Lung (tissue), 12 donors: ENCODE data around the gene OR14C36. TPM values are rescaled to one million over a fixed set of nuclear protein-coding genes. Genes with fewer than 3 reads are reported as not detected.

Experiments used
- ATAC-seq: fragments of 200-7000 bp; cut with Tn5 transposase; one replicate; pipeline ENCODE4 v1.9.1; 2020; ENCODE audit warnings: moderate number of reproducible peaks; ENCODE audit not compliant: insufficient read depth, low FRiP score
- DNase-seq, 3 donors: peaks; one replicate each; pipeline ENCODE4 v3.0.0-alpha.2; 2013 to 2017
- H3K27ac ChIP-seq, 2 donors: one replicate each; pipeline ENCODE4 v1.5.1; 2013; ENCODE audit warnings: mild to moderate bottlenecking in 2 of 2, moderate library complexity in 2 of 2, control low read depth in 1 of 2, inconsistent platforms in 1 of 2, low read depth in 1 of 2, low read length in 1 of 2
- H3K27me3 ChIP-seq, 3 donors: one replicate each; pipeline ENCODE4 v1.5.1; 2013; ENCODE audit warnings: low read length in 2 of 3; ENCODE audit not compliant: control insufficient read depth in 3 of 3, insufficient read depth in 3 of 3
- H3K36me3 ChIP-seq, 4 donors: one replicate each; pipeline ENCODE4 v1.5.1; 2013; ENCODE audit warnings: low read length in 4 of 4, mild to moderate bottlenecking in 1 of 4, moderate library complexity in 1 of 4; ENCODE audit not compliant: control insufficient read depth in 4 of 4, insufficient read depth in 4 of 4
- H3K4me1 ChIP-seq, 5 donors: one replicate each; pipeline ENCODE4 v1.5.1; 2013; ENCODE audit warnings: low read length in 5 of 5, mild to moderate bottlenecking in 2 of 5, moderate library complexity in 1 of 5; ENCODE audit not compliant: control insufficient read depth in 5 of 5, insufficient read depth in 5 of 5
- H3K4me3 ChIP-seq: one replicate; pipeline ENCODE4 v1.5.1; 2013; ENCODE audit warnings: mild to moderate bottlenecking, control low read depth, moderate library complexity
- H3K9ac ChIP-seq, 2 donors: one replicate each; pipeline ENCODE4 v1.5.1; 2013; ENCODE audit warnings: low read length in 2 of 2, control low read depth in 1 of 2; ENCODE audit not compliant: insufficient read depth in 1 of 2
- H3K9me3 ChIP-seq, 4 donors: one replicate each; pipeline ENCODE4 v1.5.1; 2013; ENCODE audit warnings: low read length in 3 of 4, mild to moderate bottlenecking in 1 of 4, moderate library complexity in 1 of 4; ENCODE audit not compliant: control insufficient read depth in 4 of 4, insufficient read depth in 3 of 4
- WGBS, 2 donors: extraction: QIAGEN DNeasy Blood & Tissue Kit; methylation state at CpG; one replicate each; pipeline ENCODE4 v1.1.7; 2013; 5-methylcytosine and 5-hydroxymethylcytosine counted together
- polyA plus RNA-seq, 2 donors: library from polyadenylated mRNA; stranded (reverse); fragments of 200-250 nt; gene quantifications; one replicate each; pipeline ENCODE4 v1.2.1, GENCODE V29; 2013
- total RNA-seq, 2 donors: library from RNA; depleted of rRNA in 1 of 2; stranded (reverse); fragments of >200 nt in 1 of 2; gene quantifications; one replicate each; pipeline ENCODE4 v1.2.1, GENCODE V29; 2014 to 2021
- TF ChIP-seq, protein P1 (sequence below): IDR thresholded peaks from 2 replicates; pipeline ENCODE4 v1.5.1; 2012; ENCODE audit warnings: mild to moderate bottlenecking; ENCODE audit errors: control extremely low read depth, extremely low read depth
- donor health status: control.
- donor health status: control.
- donor health status: Bipolar disorder and iron deficiency.
- donor health status: healthy.
- donor health status: DM: yes; HTN: yes; CAD: no.

The OR14C36 gene
- total and polyA plus RNA-seq, 4 donors, result not detected

DNA sequence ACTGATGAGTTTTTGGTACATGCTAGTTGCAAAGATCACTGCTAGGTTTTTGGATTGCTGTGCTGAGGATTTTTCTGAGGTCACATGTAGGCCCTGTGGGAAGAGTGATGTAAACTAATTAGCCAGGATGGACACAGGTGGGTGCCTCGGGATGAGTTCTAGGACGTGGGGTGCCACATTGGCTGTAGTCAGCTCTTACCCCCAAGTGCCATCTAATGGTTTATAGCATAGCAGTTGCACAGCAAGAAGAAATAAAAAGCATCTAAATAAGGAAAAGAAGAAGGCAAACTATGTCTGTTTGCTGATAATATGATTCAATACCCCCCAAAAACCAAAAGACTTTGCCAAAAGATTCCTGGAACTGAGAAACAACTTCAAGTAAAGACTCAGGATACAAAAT lies 44.5 kb downstream of the OR14C36 start:
- no peak overlapping the region for H3K27ac ChIP-seq
- no peaks in the 10 kb centered on the region for H3K27me3 ChIP-seq
- H3K4me3 ChIP-seq, result no peak overlapping the region
- no peak overlapping the region for H3K9ac ChIP-seq
- ATAC-seq (no peak), DNase-seq (no peak)
- 65 to 83% methylated on average over 2 of the region's 2 CpGs for WGBS, 2 donors
- TF ChIP-seq, protein P1, sequence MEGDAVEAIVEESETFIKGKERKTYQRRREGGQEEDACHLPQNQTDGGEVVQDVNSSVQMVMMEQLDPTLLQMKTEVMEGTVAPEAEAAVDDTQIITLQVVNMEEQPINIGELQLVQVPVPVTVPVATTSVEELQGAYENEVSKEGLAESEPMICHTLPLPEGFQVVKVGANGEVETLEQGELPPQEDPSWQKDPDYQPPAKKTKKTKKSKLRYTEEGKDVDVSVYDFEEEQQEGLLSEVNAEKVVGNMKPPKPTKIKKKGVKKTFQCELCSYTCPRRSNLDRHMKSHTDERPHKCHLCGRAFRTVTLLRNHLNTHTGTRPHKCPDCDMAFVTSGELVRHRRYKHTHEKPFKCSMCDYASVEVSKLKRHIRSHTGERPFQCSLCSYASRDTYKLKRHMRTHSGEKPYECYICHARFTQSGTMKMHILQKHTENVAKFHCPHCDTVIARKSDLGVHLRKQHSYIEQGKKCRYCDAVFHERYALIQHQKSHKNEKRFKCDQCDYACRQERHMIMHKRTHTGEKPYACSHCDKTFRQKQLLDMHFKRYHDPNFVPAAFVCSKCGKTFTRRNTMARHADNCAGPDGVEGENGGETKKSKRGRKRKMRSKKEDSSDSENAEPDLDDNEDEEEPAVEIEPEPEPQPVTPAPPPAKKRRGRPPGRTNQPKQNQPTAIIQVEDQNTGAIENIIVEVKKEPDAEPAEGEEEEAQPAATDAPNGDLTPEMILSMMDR, result no peak
- peaks cover 0 to 2% (median 0%) of the 10 kb centered on the region in 4 donors for H3K9me3 ChIP-seq
- no peaks in the 10 kb centered on the region for H3K4me1 ChIP-seq
- H3K36me3 ChIP-seq, result no peaks in the 10 kb centered on the region

Other genes starting within 250 kb of the OR14C36 start
- gene OR2M5, start 203.6 kb upstream of the OR14C36 start, total RNA-seq, result not detected
- gene OR2M5, start 203.6 kb upstream of the OR14C36 start, polyA plus RNA-seq, result not detected
- gene OR2M2, start 174.0 kb upstream of the OR14C36 start, total RNA-seq, result not detected
- gene OR2M2, start 174.0 kb upstream of the OR14C36 start, polyA plus RNA-seq, result not detected
- not detected for gene OR2M3, start 151.5 kb upstream of the OR14C36 start, total RNA-seq
- not detected for gene OR2M3, start 151.5 kb upstream of the OR14C36 start, polyA plus RNA-seq
- not detected for gene OR2M4, start 117.4 kb upstream of the OR14C36 start, total RNA-seq
- not detected for gene OR2M4, start 117.4 kb upstream of the OR14C36 start, polyA plus RNA-seq
- not detected for gene OR2T33, start 70.8 kb upstream of the OR14C36 start, total RNA-seq
- gene OR2T33, start 70.8 kb upstream of the OR14C36 start, polyA plus RNA-seq, result not detected
- gene OR2T12, start 45.4 kb upstream of the OR14C36 start, total RNA-seq, result not detected
- not detected for gene OR2T12, start 45.4 kb upstream of the OR14C36 start, polyA plus RNA-seq
- gene OR2M7, start 24.2 kb upstream of the OR14C36 start, total RNA-seq, result not detected
- gene OR2M7, start 24.2 kb upstream of the OR14C36 start, polyA plus RNA-seq, result not detected
- not detected for gene OR2T4, start 12.9 kb downstream of the OR14C36 start, total RNA-seq
- not detected for gene OR2T4, start 12.9 kb downstream of the OR14C36 start, polyA plus RNA-seq
- not detected for gene OR2T6, start 27.0 kb downstream of the OR14C36 start, total RNA-seq
- not detected for gene OR2T6, start 27.0 kb downstream of the OR14C36 start, polyA plus RNA-seq
- not detected for gene OR2T1, start 54.3 kb downstream of the OR14C36 start, total RNA-seq
- not detected for gene OR2T1, start 54.3 kb downstream of the OR14C36 start, polyA plus RNA-seq
- gene OR2T2, start 96.9 kb downstream of the OR14C36 start, total RNA-seq, result not detected
- gene OR2T2, start 96.9 kb downstream of the OR14C36 start, polyA plus RNA-seq, result not detected
- gene OR2T3, start 124.6 kb downstream of the OR14C36 start, total RNA-seq, result not detected
- gene OR2T3, start 124.6 kb downstream of the OR14C36 start, polyA plus RNA-seq, result not detected
- not detected for gene OR2T5, start 139.8 kb downstream of the OR14C36 start, total RNA-seq
- gene OR2T5, start 139.8 kb downstream of the OR14C36 start, polyA plus RNA-seq, result not detected
- gene OR2G6, start 159.3 kb downstream of the OR14C36 start, total RNA-seq, result not detected
- not detected for gene OR2G6, start 159.3 kb downstream of the OR14C36 start, polyA plus RNA-seq
- gene OR2T29, start 214.0 kb downstream of the OR14C36 start, total RNA-seq, result not detected
- gene OR2T29, start 214.0 kb downstream of the OR14C36 start, polyA plus RNA-seq, result not detected
- not detected for gene OR2T34, start 226.0 kb downstream of the OR14C36 start, total RNA-seq
- not detected for gene OR2T34, start 226.0 kb downstream of the OR14C36 start, polyA plus RNA-seq
- gene OR2T10, start 248.9 kb downstream of the OR14C36 start, total RNA-seq, result not detected
- not detected for gene OR2T10, start 248.9 kb downstream of the OR14C36 start, polyA plus RNA-seq